HFF-Myc (cell line): ENCODE measurements around the gene FKRP.
"Not testable (repeated sequence)": the region's sequence is repeated elsewhere in the genome, so short reads cannot be mapped to it uniquely, and the experiment has no call there.

Experiments
- DNase-seq: peaks from one replicate; pipeline ENCODE4 v3.0.0-alpha.2; 2011; ENCODE audit warnings: low read depth; ENCODE audit errors: extremely low read depth
- H3K4me3 ChIP-seq: replicated peaks from 2 replicates; pipeline ENCODE4 v1.5.1; 2011; ENCODE audit warnings: low read depth, mild to moderate bottlenecking, control low read depth, low read length
- TF ChIP-seq, protein P1 (sequence below): IDR thresholded peaks from 2 replicates; pipeline ENCODE4 v1.5.1; 2012; ENCODE audit warnings: mild to moderate bottlenecking, low read depth, low read length, control low read depth; ENCODE audit errors: missing control alignments

Gene FKRP

DNA sequence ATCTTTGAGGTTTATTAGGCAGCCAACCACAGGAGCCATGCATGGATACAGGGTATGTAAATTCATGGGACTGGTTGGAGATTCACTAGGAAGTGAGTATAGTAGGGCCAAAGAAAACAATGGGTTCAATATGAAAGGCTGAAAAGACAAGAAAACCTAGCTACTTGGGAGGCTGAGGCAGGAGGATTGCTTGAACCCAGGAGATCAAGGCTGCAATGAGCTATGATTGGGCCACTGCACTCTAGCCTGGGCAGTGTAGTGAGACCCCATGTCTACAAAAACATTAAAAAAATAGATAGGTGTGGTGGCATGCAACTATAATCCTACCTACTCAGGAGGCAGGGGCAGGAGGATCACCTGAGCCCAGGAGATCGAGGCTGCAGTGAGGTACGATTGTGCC is 52.9 kb downstream of the FKRP start:
- H3K4me3 ChIP-seq: no peak overlapping the region
- TF ChIP-seq, protein P1, sequence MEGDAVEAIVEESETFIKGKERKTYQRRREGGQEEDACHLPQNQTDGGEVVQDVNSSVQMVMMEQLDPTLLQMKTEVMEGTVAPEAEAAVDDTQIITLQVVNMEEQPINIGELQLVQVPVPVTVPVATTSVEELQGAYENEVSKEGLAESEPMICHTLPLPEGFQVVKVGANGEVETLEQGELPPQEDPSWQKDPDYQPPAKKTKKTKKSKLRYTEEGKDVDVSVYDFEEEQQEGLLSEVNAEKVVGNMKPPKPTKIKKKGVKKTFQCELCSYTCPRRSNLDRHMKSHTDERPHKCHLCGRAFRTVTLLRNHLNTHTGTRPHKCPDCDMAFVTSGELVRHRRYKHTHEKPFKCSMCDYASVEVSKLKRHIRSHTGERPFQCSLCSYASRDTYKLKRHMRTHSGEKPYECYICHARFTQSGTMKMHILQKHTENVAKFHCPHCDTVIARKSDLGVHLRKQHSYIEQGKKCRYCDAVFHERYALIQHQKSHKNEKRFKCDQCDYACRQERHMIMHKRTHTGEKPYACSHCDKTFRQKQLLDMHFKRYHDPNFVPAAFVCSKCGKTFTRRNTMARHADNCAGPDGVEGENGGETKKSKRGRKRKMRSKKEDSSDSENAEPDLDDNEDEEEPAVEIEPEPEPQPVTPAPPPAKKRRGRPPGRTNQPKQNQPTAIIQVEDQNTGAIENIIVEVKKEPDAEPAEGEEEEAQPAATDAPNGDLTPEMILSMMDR: no peak
- DNase-seq: no peak

DNA sequence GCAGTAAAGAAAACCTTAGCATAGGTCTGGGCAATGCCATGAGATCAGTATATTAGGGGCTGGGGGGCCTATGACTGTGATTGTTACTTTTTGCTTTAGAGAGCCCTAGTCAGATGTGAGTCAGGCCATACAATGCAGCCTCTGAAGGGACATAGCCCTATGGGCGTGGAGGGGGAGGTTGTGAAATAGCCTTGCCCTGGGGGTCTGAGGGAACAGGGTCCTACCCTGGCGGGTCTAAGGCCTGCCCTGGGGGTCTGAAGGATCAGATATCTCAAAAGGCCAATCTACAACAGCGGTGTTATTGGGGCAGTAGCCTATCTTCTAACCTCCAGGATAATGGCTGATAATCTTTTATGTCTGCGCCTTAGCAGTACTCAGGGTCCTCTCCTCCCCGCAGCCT is 56.3 kb downstream of the FKRP start:
- no peak overlapping the region for H3K4me3 ChIP-seq
- TF ChIP-seq, protein P1: no peak
- no peak for DNase-seq

DNA sequence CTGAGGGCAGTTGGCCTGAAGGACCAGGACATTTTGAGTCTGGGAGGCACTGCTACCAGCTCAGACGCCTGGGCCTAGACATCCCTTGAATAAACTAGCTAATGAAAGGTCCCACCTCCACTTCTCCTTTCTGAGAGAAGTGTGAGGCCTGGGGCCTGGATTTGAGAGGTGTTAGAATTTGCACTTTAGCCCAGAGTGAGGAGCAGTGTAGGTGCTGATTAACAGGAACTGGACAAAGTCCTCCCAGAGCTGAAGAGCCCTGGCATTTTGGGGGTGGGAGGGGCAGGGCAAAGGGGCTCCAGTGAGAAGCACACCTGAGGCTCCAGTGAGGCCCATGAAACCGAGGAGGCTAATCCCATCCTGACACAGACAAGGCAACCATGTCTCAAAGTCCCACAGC is 57.7 kb downstream of the FKRP start:
- TF ChIP-seq, protein P1: no peak
- no peak for DNase-seq
- H3K4me3 ChIP-seq: no peak overlapping the region

DNA sequence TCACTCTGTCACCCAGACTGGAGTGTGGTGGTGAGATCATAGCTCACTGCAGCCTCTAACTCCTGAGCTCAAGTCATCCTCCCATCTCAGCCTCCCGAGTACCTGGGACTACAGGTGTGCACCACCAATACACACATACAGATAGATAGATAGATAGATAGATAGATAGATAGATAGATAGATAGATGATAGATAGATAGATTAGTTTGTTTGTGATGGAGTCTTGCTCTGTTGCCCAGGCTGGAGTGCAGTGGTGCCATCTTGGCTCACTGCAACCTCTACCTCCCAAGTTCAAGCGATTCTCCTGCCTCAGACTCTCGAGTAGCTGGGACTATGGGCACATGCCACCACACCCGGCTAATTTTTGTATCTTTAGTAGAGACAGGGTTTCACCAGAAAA is 58.6 kb downstream of the FKRP start:
- not testable (repeated sequence) for H3K4me3 ChIP-seq, DNase-seq

DNA sequence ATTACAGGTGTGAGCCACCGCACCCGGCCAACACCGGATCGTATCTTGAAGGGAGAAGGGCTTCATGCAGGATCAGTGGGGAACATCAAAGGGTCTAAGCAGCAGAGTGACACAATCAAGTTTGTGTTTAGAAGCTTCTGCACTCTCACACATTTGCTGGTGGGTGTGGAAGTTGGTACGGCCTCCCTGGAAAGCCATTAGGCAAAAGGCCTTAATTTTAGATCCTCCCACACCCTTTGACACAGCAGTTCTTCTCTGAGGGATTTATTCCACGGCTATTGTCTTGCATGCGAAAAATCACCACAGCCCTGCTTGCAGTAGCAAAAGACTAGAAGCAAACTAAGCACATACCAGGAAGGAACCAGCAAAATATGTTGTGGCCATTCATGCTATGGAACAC is 60.8 kb downstream of the FKRP start:
- TF ChIP-seq, protein P1: no peak
- DNase-seq: no peak
- H3K4me3 ChIP-seq: no peak overlapping the region
